ENCODE data around the gene SYNDIG1. TPM values are rescaled to one million over a fixed set of nuclear protein-coding genes. Genes with fewer than 3 reads are reported as not detected.
A peak's percentile ranks its signal among the peaks of the same experiment; 100 is the strongest.

SYNDIG1 gene
- total and polyA plus RNA-seq, 3 experiments from 2014 or later: not detected

DNA sequence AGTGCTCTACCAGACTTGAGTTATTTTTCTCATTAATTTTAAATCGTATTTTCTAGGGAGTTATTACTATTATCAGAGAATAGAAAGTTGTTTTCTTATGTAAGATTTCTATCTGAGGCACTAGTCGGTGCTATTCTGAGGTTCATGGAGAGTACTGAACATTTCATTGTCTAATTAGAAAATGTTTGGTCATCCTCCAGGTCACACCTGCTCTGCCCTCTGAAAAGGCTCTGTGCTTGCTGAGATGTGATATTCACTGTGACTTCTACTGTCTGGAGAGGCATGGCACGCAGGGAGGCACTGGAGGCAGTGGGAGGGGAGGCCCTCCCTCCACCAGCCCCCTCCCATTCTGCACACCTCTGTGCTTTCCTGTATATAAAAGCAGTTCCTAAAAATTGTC is 3.0 kb downstream of the SYNDIG1 start:
- Mint-ChIP-seq H3K9me3 (no peaks in the 10 kb centered on the region), H3K36me3 (no peaks in the 10 kb centered on the region), H3K4me1 (no peaks in the 10 kb centered on the region), H3K4me3 (no peak overlapping the region), H3K27ac (no peak overlapping the region), H3K27me3 (peaks cover 20 to 44% of the 10 kb centered on the region in 2 donors)
- no peak overlapping the region for H3K27ac ChIP-seq (ENCODE audit: low read depth, low read length)
- no peaks in the 10 kb centered on the region for H3K9me3 ChIP-seq (ENCODE audit: low read length)
- ChIA-PET POLR2A (no interaction called here), CTCF (no interaction called here)
- DNase-seq: no peak
- H3K4me1 ChIP-seq (ENCODE audit: insufficient read depth, low read length): no peaks in the 10 kb centered on the region
- no peaks in the 10 kb centered on the region for H3K36me3 ChIP-seq (ENCODE audit: insufficient read depth, low read length)
- no peak overlapping the region for H3K4me3 ChIP-seq (ENCODE audit: low read length)
- peaks cover 6% of the 10 kb centered on the region for H3K27me3 ChIP-seq (ENCODE audit: insufficient read depth, low read length, poor library complexity, severe bottlenecking)

DNA sequence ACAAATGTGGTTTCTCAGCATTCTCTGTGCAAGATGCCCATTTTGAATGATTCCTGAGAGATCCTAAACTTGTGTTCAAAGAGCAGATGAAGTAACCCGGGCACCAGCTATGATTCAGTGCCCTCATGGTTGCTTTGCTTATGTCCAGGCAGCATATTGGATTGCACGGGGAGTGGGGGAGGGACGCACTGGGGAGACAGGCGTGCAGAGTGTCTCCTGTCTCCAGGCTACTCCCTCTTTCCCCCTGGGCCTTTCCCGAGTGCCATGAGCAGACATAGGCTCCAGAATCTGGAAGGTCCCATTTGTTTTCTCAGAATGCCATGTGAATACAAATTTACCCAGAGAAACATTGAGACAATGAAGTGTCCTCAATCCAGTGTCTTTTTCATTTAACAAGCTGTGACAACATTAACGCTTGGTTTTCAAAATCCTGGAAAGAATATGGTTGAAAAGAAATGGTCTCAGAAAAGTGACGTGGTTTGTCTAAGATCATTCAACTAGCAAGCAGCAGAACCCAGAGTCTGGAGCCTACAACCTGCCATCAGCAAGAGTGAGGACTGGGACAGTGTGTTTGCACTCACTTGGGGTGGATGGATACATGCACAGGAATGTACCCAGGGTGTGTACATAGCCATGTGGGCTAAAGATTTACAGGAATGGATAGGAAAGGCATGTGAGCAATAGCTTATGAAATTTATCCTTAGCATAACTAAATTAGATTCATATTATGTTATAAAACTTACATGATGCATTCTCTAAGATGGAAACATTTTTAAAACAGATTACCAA is 4.2 kb downstream of the SYNDIG1 start:
- Mint-ChIP-seq H3K9me3 (no peaks in the 10 kb centered on the region), H3K4me3 (no peak overlapping the region), H3K27me3 (peaks cover 16 to 32% of the 10 kb centered on the region in 2 donors), H3K4me1 (no peaks in the 10 kb centered on the region), H3K27ac (no peak overlapping the region), H3K36me3 (no peaks in the 10 kb centered on the region)
- Histone ChIP-seq H3K9me3 (ENCODE audit: low read length) (no peaks in the 10 kb centered on the region), H3K36me3 (ENCODE audit: insufficient read depth, low read length) (no peaks in the 10 kb centered on the region), H3K27ac (ENCODE audit: low read depth, low read length) (no peak overlapping the region), H3K27me3 (ENCODE audit: insufficient read depth, low read length, poor library complexity, severe bottlenecking) (peaks cover 6% of the 10 kb centered on the region), H3K4me3 (ENCODE audit: low read length) (no peak overlapping the region), H3K4me1 (ENCODE audit: insufficient read depth, low read length) (no peaks in the 10 kb centered on the region)
- no peak for DNase-seq
- POLR2A ChIA-PET: no interaction called here
- CTCF ChIA-PET: no interaction called here

DNA sequence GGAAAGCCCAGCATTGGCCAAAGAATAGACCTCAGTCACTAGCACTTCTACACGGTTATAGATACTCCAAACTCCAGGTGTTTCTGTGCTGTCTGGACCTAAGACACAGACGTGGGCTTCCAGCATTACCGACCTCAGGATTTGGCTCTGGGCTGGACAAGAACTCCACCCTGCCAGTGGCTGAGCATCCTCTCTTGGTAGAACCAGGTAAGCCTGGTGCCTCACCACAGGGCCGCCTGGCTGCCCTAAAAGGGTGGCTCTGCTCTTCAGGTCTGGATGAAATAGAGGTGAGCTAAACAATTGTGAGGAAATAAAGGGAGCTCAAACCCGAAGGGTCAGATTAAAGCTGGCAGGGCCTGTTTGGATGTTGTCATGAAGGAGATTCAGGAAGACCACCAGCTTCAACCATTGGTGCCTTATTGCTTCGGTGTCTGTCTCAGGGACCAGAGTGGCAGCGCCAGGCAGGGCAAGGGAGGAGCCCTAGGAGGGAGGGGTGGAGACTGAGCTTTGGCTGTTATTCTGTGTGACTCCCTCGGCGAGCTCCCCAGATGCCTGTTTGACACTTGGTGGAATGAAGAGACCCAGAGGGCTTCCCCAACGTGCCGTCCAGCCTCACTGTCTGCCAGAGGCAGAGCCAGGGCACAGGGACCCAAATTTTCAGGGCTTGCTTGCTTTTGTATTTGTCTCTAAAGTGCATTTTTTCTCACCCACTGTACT is 8.6 kb downstream of the SYNDIG1 start:
- H3K4me1 Mint-ChIP-seq: no peaks in the 10 kb centered on the region
- CTCF ChIA-PET: no interaction called here
- no peak for DNase-seq
- POLR2A ChIA-PET: no interaction called here
- Histone ChIP-seq H3K27ac (ENCODE audit: low read depth, low read length) (no peak overlapping the region), H3K27me3 (ENCODE audit: insufficient read depth, low read length, poor library complexity, severe bottlenecking) (no peaks in the 10 kb centered on the region), H3K36me3 (ENCODE audit: insufficient read depth, low read length) (no peaks in the 10 kb centered on the region), H3K4me3 (ENCODE audit: low read length) (no peak overlapping the region), H3K4me1 (ENCODE audit: insufficient read depth, low read length) (no peaks in the 10 kb centered on the region), H3K9me3 (ENCODE audit: low read length) (no peaks in the 10 kb centered on the region)
- H3K36me3 Mint-ChIP-seq: no peaks in the 10 kb centered on the region
- H3K9me3 Mint-ChIP-seq: no peaks in the 10 kb centered on the region
- H3K4me3 Mint-ChIP-seq: no peak overlapping the region
- no peak overlapping the region for H3K27ac Mint-ChIP-seq
- H3K27me3 Mint-ChIP-seq: peaks cover 8 to 16% of the 10 kb centered on the region in 2 donors

DNA sequence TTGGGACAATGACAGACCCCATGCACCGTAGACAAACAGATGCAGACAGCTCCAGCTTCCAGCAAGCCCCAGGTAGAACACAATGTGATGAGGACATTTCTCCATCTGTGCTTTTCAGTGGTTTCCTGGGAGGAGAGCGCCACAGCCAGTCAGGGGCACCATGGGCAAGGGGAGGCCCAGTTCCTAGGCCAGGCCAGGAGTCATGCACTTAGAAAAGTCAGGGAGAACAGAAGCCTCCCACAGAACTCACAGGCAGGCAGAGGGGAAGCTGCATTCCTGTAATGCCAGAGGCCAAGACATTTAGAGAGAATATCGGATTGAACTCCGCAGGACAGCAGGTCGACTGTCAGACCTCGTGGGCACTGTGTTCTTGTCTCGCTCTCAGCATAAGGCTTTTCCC is 9.2 kb downstream of the SYNDIG1 start:
- H3K9me3 ChIP-seq (ENCODE audit: low read length): no peaks in the 10 kb centered on the region

DNA sequence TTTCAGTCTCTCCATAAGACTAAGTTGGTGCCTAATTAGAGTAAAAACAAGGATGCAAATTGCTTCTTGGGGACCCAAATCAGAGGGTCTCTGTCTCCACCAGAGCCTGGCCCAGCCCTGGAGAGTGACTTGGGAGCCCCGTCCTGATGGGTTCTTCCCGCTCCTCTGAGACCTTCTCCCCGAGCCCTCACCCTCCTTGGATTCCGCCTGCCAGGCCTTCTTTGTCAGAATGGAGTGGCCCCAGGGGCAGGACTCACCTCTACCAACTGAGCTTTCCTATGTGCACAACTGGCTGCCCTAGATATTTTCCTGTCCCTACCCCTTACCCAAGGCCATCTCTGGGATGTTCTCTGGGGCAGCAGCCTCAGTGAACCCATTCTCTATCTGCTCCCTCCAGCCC is 9.7 kb downstream of the SYNDIG1 start:
- Mint-ChIP-seq H3K27me3 (peaks cover 8 to 12% of the 10 kb centered on the region in 2 donors), H3K27ac (no peak overlapping the region), H3K36me3 (no peaks in the 10 kb centered on the region), H3K4me1 (no peaks in the 10 kb centered on the region), H3K9me3 (no peaks in the 10 kb centered on the region), H3K4me3 (no peak overlapping the region)
- Histone ChIP-seq H3K36me3 (ENCODE audit: insufficient read depth, low read length) (no peaks in the 10 kb centered on the region), H3K4me1 (ENCODE audit: insufficient read depth, low read length) (no peaks in the 10 kb centered on the region), H3K9me3 (ENCODE audit: low read length) (no peaks in the 10 kb centered on the region), H3K4me3 (ENCODE audit: low read length) (no peak overlapping the region), H3K27me3 (ENCODE audit: insufficient read depth, low read length, poor library complexity, severe bottlenecking) (no peaks in the 10 kb centered on the region), H3K27ac (ENCODE audit: low read depth, low read length) (no peak overlapping the region)
- POLR2A ChIA-PET: no interaction called here
- no peak for DNase-seq
- CTCF ChIA-PET: no interaction called here

More for the DNA sequence above, 9.2 kb downstream of the SYNDIG1 start:
- no peaks in the 10 kb centered on the region for H3K4me1 Mint-ChIP-seq
- H3K9me3 Mint-ChIP-seq: no peaks in the 10 kb centered on the region
- DNase-seq: no peak
- Histone ChIP-seq H3K27me3 (ENCODE audit: insufficient read depth, low read length, poor library complexity, severe bottlenecking) (no peaks in the 10 kb centered on the region), H3K27ac (ENCODE audit: low read depth, low read length) (no peak overlapping the region), H3K4me3 (ENCODE audit: low read length) (no peak overlapping the region), H3K36me3 (ENCODE audit: insufficient read depth, low read length) (no peaks in the 10 kb centered on the region), H3K4me1 (ENCODE audit: insufficient read depth, low read length) (no peaks in the 10 kb centered on the region)
- no peaks in the 10 kb centered on the region for H3K36me3 Mint-ChIP-seq
- H3K4me3 Mint-ChIP-seq: no peak overlapping the region
- peaks cover 8 to 12% of the 10 kb centered on the region in 2 donors for H3K27me3 Mint-ChIP-seq
- ChIA-PET POLR2A (no interaction called here), CTCF (no interaction called here)
- peak overlapping the region in 1 of 8 donors; percentile 3 for H3K27ac Mint-ChIP-seq

DNA sequence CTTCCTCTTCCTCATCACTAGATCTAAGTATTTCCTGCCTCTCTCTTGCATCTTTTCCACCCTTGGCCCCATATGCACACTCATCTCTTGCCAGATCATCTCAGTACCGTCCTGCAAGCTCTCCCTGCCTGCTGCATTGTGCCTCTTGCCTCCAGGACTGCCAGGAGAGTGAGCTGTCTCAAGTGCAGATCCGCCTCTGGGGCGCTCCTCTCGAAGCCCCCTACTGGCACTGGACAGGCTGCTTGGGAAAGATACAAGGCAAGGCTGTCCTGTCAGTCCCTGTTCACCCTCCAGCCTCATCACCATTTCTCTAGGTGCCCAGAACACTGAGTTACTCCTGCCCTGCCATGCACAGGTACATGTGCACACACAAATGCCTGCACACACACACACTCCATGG is 10.2 kb downstream of the SYNDIG1 start:
- CTCF ChIA-PET: no interaction called here
- H3K27me3 Mint-ChIP-seq: peaks cover 7 to 11% of the 10 kb centered on the region in 2 donors
- Histone ChIP-seq H3K4me1 (ENCODE audit: insufficient read depth, low read length) (no peaks in the 10 kb centered on the region), H3K36me3 (ENCODE audit: insufficient read depth, low read length) (no peaks in the 10 kb centered on the region), H3K27me3 (ENCODE audit: insufficient read depth, low read length, poor library complexity, severe bottlenecking) (no peaks in the 10 kb centered on the region), H3K27ac (ENCODE audit: low read depth, low read length) (no peak overlapping the region), H3K9me3 (ENCODE audit: low read length) (no peaks in the 10 kb centered on the region), H3K4me3 (ENCODE audit: low read length) (no peak overlapping the region)
- H3K36me3 Mint-ChIP-seq: no peaks in the 10 kb centered on the region
- POLR2A ChIA-PET: no interaction called here
- H3K4me3 Mint-ChIP-seq: no peak overlapping the region
- H3K27ac Mint-ChIP-seq: no peak overlapping the region
- no peak for DNase-seq
- no peaks in the 10 kb centered on the region for H3K9me3 Mint-ChIP-seq
- no peaks in the 10 kb centered on the region for H3K4me1 Mint-ChIP-seq

DNA sequence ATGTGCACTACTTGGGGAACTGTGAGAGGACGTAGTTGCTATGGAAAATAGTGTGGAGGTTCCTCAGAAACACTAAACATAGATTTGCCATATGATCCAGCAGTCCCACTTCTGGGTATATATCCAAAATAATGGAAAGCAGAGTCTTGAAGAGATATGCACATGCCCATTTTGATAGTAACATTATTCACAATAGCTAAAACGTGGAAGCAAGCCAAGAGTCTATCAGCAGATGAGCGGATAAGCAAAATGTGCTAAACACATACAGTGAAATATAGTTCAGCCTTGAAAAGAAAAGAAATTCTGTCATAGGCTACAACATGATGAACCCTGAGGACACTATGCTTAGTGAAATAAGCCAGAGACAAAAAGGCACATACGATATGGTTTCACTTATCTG is 11.1 kb downstream of the SYNDIG1 start:
- H3K4me3 ChIP-seq (ENCODE audit: low read length): no peak overlapping the region
- no peaks in the 10 kb centered on the region for H3K9me3 ChIP-seq (ENCODE audit: low read length)
- peaks cover 5 to 9% of the 10 kb centered on the region in 2 donors for H3K27me3 Mint-ChIP-seq
- no peak for DNase-seq
- POLR2A ChIA-PET: no interaction called here
- H3K27me3 ChIP-seq (ENCODE audit: insufficient read depth, low read length, poor library complexity, severe bottlenecking): no peaks in the 10 kb centered on the region
- no peak overlapping the region for H3K4me3 Mint-ChIP-seq
- no peaks in the 10 kb centered on the region for H3K36me3 Mint-ChIP-seq
- no peaks in the 10 kb centered on the region for H3K9me3 Mint-ChIP-seq
- no peak overlapping the region for H3K27ac ChIP-seq (ENCODE audit: low read depth, low read length)
- CTCF ChIA-PET: no interaction called here
- no peaks in the 10 kb centered on the region for H3K36me3 ChIP-seq (ENCODE audit: insufficient read depth, low read length)
- no peaks in the 10 kb centered on the region for H3K4me1 Mint-ChIP-seq
- H3K27ac Mint-ChIP-seq: no peak overlapping the region
- no peaks in the 10 kb centered on the region for H3K4me1 ChIP-seq (ENCODE audit: insufficient read depth, low read length)

DNA sequence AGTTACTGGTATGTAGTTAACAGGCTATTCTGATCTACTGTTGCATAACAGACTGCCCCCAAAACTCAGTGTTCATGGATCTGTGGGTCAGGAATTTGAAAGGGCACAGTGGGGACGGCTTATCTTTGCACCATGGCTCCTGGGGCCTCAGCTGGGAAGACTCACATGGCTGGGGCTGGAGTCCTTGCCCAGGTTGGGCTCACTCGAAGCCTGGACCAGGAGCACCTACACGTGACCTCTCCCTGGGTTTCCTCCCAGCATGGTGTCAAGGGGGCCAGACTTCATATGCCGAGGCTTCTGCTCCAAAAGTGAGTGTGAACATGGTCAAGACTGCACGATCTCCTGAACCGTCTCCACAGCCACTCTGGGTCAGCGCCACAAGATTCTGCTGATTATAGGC is 11.7 kb downstream of the SYNDIG1 start:
- CTCF ChIA-PET: no interaction called here

More for the DNA sequence above, 11.7 kb downstream of the SYNDIG1 start:
- H3K27ac ChIP-seq (ENCODE audit: low read depth, low read length): no peak overlapping the region
- no peaks in the 10 kb centered on the region for H3K27me3 ChIP-seq (ENCODE audit: insufficient read depth, low read length, poor library complexity, severe bottlenecking)
- H3K27ac Mint-ChIP-seq: no peak overlapping the region
- H3K27me3 Mint-ChIP-seq: peaks cover 4 to 9% of the 10 kb centered on the region in 2 donors
- no peaks in the 10 kb centered on the region for H3K36me3 Mint-ChIP-seq
- H3K9me3 Mint-ChIP-seq: no peaks in the 10 kb centered on the region
- no peak overlapping the region for H3K4me3 ChIP-seq (ENCODE audit: low read length)
- no peak overlapping the region for H3K4me3 Mint-ChIP-seq
- DNase-seq: no peak
- H3K4me1 Mint-ChIP-seq: no peaks in the 10 kb centered on the region
- no peaks in the 10 kb centered on the region for H3K9me3 ChIP-seq (ENCODE audit: low read length)
- POLR2A ChIA-PET: no interaction called here
- no peaks in the 10 kb centered on the region for H3K4me1 ChIP-seq (ENCODE audit: insufficient read depth, low read length)
- H3K36me3 ChIP-seq (ENCODE audit: insufficient read depth, low read length): no peaks in the 10 kb centered on the region
